Tongue (tissue), 2 donors: Measurements from ENCODE around the gene PFDN2. TPM values are rescaled to one million over a fixed set of nuclear protein-coding genes. Genes with fewer than 3 reads are reported as not detected.
A peak's percentile ranks its signal among the peaks of the same experiment; 100 is the strongest.

ENCODE experiments used
- DNase-seq: peaks from one replicate; pipeline ENCODE4 v3.0.0-alpha.2; 2015
- total RNA-seq: library from RNA; depleted of rRNA; stranded (reverse); fragments of >200 nt; gene quantifications from one replicate; pipeline ENCODE4 v1.2.3, GENCODE V29; 2014

The PFDN2 gene, protein sequence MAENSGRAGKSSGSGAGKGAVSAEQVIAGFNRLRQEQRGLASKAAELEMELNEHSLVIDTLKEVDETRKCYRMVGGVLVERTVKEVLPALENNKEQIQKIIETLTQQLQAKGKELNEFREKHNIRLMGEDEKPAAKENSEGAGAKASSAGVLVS
- 24.5 TPM for total RNA-seq

DNA sequence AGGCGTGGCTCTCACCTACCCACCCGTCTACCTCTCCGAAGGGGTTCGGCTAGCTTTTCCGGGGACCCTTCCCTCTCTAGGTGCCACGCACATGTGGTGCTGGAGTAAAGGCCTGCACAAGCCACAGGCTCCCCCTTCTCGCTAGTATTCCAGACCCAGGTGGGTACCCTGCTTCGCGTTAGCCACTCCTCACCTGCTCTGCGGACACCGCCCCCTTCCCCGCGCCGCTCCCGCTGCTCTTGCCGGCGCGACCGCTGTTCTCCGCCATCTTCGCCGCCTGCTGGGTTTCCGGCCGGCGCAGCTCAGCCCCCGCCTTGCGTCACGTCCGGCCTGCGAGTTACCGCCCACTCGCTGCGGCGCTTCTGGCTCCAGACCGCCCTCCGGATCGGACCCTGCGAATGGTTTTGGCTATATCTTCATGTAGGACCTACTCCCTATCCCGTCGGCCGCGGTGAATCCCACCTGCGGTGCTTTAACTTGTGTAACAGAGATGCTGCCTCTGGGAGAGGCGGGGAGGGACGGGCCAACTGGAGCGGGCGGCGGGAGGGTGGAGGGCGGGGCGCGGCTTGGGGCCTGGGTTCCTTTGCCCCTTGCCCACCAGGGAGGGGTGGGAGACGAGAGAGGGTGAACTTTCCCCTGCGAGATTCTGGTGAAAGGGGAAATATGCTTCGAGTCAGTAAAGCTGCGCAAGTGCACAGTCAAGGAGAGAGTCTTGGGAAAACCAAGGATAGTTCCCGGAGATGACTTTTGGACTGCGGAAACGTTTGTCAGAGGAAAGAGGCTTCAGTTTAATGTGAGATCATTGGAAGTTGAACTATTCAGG, at the start of gene PFDN2, which contains the start of gene NIT1:
Gene PFDN2 (minus strand): TSS at position 279 of the 823 bp plus-strand sequence. CDS start 11 bp downstream, at position 268.
Gene NIT1 (plus strand): TSS at position 347 of the 823 bp plus-strand sequence. CDS start 72 bp downstream, at position 419.
- DNase-seq, result peak; percentile 95

DNA sequence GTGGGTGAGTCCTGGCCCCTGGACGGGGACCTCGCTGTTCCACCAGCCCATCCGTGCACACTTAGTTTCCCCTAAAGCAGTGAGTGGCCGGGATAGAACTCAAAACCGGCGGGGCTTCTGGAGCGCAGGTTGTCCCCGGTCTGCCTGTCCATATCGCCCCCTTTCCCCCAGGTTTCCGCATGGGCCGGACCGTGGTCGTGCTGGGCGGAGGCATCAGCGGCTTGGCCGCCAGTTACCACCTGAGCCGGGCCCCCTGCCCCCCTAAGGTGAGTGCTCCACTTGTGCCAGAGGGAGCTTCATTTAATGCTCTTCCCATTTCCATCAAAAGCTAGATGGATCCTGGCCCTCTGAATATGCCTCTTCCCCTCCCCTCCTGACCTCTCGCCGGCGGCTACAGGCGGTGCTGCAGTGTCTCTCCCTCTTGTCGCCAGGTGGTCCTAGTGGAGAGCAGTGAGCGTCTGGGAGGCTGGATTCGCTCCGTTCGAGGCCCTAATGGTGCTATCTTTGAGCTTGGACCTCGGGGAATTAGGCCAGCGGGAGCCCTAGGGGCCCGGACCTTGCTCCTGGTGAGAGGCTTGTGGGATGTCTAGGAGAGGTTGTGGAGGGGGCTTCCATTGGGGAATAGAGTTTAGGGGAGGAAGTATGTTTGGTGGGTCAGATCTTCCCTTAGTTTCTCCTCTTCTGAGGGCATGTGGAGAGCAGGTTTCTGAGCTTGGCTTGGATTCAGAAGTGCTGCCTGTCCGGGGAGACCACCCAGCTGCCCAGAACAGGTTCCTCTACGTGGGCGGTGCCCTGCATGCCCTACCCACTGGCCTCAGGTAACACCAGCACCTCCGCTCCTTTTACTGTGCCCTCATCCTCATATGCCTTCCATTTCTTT, 49.1 kb upstream of the PFDN2 start:
- DNase-seq, result no peak

DNA sequence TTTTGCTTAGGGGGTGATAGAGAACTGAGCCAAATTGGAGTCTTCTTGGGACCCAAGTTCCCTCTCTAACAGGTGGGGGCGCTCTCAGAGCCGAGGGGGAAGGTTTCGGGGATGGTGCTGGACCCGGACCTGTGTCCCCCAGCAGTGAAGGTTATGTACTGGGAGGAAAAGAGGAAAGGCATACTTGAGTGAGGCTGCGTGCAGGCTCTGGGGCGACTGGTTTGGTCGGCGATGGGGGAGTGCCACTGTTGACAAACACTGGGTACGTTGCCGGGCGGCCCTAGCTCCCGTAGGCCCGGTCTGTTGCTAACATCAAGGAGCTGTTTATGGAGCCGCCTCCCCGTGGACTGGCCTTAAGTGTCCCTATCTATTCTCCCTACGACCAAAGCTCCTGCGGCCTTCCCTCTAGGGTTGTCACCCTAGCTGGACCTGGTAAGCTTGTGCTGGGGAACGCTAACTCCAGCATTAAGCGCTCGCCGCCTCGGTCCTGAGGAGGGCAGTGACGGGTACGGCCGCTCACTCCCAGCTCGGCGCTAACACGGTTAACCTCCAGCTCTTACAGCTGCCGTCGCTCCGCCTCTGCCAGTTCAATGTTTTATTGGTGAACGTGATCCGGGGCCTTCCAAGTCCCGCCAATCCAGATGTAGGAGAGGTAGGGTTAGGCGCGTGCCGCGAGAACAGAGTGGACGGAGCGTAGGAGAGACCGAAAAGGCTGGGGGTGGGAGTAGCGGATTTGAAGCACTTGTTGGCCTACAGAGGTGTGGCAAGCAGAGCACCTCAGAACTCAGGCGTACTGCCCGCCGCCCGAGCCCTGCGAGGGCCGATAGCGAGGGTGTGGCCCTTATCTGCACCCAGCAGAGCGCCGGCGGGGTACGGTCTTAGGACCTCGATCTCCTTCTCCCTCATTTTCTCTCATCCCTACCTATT, 48.2 kb upstream of the PFDN2 start, which contains the start of gene PPOX:
Gene PPOX (plus strand): TSS at position 685 of the 927 bp plus-strand sequence. CDS start 422 bp downstream, outside the sequence.
- peak; percentile 99 for DNase-seq

DNA sequence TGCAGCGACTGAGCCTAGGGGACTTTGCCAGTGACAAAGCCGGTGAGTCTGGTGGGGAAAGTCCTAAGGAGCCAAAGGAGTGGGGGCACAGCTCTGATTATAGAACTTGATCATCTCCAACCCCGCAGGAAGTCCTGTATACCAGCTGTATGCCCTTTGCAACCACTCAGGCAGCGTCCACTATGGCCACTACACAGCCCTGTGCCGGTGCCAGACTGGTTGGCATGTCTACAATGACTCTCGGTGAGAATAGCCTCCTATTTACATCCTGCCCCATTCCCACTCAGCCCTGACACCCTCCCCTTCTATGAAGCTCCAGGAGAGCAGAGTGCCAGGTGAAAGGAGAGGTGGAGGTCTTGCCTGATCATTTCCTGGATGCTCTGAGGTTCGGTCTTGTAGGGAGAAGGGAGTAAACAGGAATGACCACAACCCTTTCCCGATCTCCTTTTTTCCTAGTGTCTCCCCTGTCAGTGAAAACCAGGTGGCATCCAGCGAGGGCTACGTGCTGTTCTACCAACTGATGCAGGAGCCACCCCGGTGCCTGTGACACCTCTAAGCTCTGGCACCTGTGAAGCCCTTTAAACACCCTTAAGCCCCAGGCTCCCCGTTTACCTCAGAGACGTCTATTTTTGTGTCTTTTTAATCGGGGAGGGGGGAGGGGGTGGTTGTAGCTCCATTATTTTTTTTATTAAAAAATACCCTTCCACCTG, 47.2 kb upstream of the PFDN2 start:
- no peak for DNase-seq

DNA sequence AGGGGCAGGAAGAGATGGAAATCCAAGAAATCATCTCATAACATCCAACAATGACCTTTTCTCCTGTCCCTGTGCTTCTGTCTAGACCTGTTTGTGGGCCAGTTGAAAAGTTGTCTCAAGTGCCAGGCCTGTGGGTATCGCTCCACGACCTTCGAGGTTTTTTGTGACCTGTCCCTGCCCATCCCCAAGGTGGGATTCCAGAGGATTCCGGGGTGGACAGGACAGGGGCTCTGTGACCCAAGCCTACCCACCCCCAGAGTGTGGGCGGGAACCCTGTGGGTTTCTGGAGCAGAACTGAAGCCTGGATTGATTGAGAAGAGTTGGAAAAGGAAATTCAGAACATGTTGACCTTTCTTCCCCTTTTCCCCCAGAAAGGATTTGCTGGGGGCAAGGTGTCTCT, 46.0 kb upstream of the PFDN2 start:
- no peak for DNase-seq

DNA sequence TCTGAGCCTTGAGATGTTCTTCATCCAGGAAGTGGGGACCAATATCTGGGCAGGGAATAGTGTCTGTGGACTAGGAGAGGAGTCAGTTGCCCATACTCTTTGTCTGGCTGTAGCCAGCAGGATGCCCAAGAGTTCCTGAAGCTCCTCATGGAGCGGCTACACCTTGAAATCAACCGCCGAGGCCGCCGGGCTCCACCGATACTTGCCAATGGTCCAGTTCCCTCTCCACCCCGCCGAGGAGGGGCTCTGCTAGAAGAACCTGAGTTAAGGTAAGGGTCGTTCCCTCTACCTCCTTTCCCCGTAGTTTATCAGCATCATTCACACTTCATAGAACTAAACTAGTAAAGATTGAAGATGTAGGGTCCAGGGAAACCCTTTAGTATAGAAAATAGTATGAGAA, 45.0 kb upstream of the PFDN2 start:
- no peak for DNase-seq

DNA sequence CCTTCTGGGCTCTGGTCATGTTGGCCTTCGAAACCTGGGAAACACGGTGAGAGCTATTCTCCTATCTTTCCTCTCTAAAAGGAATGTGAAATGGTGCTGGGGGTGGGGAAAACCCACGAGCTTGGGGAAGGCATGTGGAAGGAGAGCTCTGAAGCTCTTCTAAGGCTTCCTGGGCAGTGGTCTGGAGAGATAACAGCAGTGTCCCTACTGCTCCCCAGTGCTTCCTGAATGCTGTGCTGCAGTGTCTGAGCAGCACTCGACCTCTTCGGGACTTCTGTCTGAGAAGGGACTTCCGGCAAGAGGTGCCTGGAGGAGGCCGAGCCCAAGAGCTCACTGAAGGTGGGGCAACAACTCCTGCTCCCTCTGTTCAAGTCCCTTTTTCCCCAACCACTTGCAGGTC, 44.2 kb upstream of the PFDN2 start:
- no peak for DNase-seq

DNA sequence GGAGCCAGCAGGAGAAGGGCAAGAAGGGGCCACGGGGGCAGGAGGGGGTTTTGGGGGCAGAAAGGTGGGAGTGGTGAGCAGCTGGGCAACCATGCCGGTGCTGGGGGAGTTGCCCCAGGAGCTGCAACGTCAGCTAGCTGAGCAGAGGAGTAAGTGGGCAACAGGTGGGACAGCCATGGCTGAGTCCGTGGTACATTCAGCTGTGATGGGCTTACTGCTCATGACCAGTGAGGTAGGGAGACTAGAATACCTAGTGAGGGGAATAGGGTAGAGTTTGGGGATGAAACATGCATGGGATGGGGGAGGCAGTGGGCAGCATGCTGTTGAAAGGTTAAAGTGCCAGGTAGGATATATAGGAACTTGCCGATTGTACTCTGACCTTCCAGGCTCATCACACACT, 43.8 kb upstream of the PFDN2 start:
- no peak for DNase-seq

DNA sequence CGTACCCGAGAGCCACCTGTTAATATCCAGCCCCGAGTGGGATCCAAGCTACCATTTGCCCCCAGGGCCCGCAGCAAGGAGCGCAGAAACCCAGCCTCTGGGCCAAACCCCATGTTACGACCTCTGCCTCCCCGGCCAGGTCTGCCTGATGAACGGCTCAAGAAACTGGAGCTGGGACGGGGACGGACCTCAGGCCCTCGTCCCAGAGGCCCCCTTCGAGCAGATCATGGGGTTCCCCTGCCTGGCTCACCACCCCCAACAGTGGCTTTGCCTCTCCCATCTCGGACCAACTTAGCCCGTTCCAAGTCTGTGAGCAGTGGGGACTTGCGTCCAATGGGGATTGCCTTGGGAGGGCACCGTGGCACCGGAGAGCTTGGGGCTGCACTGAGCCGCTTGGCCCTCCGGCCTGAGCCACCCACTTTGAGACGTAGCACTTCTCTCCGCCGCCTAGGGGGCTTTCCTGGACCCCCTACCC, 42.9 kb upstream of the PFDN2 start:
- no peak for DNase-seq

DNA sequence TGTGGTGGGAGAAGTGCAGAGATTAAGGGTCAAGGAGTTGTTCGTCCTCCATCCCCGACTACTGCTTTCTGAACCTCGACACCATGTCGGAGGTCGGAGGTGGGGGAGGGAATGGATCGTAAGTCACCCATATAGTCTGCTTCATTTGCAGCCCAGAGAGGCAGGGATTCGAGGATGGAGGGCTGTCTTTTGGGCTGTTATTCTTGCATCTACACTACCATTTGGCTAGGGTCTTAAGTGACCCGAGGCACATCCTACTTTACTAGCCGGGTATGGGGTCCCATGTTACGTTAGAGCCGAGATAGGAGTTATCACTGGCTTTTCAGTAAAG, 42.0 kb upstream of the PFDN2 start:
- no peak for DNase-seq

DNA sequence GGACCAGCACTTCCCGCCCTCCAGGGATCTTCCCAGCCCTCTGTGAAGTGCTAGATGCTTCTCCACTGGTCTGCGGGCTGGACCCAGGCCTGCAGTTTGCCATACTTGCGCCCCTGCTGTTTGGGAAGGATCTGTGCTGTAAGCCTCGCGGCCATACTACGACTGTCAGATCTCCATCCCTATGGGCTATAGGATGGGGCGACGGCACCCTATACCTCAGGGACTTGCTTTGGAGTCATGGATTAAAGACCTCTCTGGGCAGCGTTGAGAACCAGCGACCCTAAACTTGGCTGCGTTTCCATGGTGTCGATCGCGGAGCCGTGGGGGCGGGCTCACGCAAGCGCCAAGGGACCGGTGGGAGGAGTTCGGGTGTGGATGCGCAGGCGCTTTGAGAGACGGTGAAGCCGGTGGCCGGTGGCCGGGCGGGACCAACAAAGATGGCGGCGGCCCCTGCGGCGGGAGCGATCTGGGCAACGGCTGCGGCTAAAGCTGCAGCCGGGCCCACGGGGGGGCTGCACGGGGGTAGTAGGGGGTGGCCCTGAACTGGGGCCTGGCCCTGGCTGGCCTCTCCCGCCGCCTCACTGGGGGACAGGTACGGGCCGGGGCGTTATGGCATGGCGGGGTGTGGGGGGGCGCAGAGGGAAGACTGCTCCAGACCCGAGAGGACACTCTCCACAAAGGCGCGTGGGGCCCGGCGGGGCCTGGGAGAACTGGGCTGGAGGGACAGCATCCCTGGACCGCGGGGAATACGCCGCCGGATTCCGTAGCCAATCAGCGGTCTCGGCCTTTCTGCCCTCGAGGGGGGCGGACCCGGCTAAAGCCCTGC, 41.5 kb upstream of the PFDN2 start, which contains the start of gene USP21:
Gene USP21 (plus strand): TSS at position 414 of the 826 bp plus-strand sequence. CDS start 1,141 bp downstream, outside the sequence.
- DNase-seq, result peak; percentile 98

DNA sequence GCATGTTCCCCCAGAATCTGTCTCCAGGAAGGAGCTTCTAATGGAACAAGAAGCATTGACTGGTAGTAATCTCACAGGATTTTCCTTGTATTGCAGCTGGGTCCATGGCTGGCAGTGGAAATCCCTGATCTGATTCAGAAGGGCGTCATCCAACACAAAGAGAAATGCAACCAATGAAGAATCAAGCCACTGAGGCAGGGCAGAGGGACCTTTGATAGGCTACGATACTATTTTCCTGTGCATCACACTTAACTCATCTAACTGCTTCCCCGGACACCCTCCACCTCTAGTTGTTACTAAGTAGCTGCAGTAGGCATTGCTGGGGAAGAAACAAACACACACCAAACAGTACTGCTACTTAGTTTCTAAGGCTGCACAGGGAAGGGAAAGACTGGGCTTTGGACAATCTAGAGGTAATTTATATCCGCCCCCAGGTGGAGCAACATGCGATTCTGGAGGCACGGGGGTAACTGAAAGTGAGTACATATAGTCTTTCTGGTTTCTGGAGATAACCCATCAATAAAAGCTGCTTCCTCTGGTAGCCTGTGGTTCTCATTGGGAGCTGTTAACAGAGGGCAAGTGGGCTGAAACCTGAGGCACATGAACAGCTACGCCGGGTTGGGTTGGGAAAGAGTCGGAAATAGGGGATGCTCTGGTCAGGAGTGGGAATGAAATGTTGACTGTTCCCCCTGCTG, 40.6 kb upstream of the PFDN2 start:
- DNase-seq, result no peak

DNA sequence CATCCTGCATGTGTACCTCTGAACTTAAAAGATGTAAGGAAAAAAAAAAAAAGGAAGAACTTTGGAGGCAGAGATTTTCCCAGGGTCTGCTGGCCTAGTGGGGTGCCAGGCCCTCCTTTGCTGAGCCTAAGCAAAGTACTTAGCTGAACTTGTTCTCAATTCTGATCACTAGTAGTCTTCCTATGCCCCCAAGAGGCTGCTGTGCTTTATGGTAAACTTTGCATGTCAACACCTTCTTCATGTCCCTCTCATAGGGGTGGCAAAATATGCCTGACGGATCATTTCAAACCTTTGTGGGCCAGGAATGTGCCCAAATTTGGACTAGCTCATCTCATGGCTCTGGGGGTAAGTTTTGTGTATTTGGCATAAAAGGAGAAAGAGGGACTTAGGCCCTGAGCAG, 40.0 kb upstream of the PFDN2 start:
- no peak for DNase-seq

DNA sequence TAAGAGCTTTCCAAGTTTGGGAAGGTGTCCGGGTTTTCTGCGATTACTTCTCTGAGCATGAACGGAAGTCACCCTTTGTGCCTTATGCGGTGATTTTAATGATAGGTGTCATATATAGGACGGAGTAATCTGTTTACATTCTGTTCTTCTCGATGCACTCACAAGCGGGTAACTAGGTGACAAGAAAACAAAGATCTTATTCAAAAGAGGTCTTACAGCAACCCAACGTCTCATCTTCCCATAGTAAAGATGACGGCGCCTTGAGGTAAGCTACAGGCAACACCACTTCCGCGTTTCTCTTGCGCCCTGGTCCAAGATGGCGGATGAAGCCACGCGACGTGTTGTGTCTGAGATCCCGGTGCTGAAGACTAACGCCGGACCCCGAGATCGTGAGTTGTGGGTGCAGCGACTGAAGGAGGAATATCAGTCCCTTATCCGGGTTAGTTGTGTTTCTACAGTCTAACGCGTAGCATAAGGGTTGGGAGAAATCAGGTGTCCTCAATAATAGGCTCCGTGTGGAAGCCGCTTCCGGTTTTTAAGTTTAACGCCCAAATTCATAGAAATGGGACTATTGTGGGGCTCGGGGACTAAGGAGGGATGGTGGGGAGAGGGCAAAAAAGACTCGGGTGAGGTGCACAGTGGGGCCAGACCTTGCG, 36.0 kb upstream of the PFDN2 start, which contains the start of gene UFC1:
Gene UFC1 (plus strand): TSS at position 297 of the 656 bp plus-strand sequence. CDS start 20 bp downstream, at position 317.
- DNase-seq, result peak; percentile 95

DNA sequence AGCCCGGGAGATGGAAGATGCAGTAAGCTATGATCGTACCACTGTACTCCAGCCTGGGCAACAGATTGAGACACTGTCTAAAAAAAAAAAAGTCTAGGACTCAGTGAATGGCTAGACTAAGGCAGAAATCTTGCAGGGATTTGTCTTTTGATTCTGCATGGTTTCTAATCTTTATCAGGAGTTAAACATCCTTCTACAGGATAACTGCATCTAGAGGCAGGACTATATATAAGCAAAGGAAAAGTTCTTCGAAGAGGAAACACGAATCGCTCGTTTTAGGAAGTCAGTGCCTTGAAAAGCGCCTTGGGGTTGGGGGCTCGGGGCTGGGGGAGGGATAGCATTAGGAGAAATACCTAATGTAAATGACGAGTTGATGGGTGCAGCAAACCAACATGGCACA, 35.3 kb upstream of the PFDN2 start:
- DNase-seq, result no peak

DNA sequence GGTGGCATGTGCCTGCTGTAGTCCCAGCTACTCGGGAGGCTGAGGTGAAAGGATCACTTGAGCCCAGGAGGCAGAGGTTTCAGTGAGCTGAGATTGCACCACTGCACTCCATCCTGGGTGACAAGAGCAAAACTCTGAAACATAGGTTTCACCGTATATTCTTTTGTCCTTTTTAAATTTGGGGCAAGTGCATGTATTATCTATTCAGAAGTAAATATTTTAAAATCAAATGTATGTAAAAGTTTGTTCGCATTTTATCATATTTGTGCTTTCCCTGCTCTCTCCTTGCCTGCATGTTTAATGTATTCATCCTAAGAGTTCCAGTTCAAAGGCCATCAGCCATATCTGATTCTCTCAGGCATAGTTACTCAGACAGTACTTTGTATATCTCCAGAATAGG, 28.0 kb upstream of the PFDN2 start:
- no peak for DNase-seq

DNA sequence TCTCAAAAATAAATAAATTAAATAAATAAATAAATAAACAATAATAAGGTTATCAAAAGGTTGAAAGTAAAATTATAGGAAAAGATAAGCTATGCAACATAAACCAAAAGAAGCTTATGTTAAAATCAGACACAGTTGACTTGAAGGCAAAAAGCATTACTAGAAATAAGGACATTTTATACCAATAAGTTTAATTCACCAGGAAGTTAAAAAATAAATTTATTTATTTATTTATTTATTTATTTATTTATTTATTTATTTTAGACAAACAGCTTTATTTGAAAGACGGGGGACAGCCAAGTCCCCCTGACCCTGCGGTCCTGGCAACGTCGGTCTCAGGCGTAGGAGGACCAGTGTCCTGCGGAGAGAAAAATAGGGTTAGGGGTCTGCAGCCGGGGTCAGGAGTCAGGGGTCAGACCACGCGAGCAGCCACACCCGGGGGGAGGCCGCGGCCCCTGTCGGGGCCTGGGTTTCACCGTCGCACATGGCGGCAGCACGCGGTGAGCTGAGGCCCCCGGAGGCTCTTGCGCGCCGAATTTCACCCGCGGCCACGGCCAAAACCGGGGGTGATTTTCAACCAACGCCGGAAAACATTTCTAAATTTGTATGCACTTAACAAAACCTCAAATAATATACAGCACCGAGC, 23.0 kb upstream of the PFDN2 start:
- no peak for DNase-seq

DNA sequence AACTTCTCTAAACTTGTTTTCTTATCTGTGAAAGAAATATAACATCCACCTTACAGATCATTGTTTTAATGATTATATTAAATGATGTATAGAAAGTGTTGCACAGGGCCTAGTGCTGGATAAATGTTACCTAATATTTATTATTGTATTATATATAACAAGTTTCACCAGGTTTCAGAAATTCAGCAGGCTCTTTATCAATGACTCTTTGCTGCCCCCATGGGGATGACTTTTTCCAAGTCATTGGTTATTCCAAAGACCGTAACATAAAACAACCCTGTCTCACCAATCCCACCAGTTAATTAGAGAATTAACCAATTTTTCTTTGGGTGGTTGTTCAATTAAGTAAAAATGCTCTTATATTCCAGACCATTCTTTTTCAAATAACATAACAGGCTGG, 21.9 kb upstream of the PFDN2 start:
- peak; percentile 72 for DNase-seq
